H1 (cell line): ENCODE results near the gene NET1. TPM values are rescaled to one million over a fixed set of nuclear protein-coding genes. Genes with fewer than 3 reads are reported as not detected.

Experiments
- CTCF ChIA-PET: fragments of 300-600 bp; sonication (Branson Sonifier 250); formaldehyde crosslinking; loops from one replicate; lab custom pipeline; 2021; ENCODE audit not compliant: partially characterized antibody; lab: Charles Lee
- POLR2A ChIA-PET: fragments of 300-600 bp; sonication (Branson Sonifier 250); formaldehyde crosslinking; loops from one replicate; lab custom pipeline; 2021; ENCODE audit warnings: inconsistent platforms; ENCODE audit not compliant: partially characterized antibody; lab: Charles Lee
- DNase-seq, 2 experiments: peaks; one replicate each; pipeline versions ENCODE4 v3.0.0 to v3.0.0-alpha.2; 2010 to 2022; ENCODE audit warnings: low spot score in 2 of 2, low read depth in 1 of 2, mixed read lengths in 1 of 2
- FAIRE-seq: peaks from 2 replicates; lab custom pipeline; 2011; peaks lifted over from hg19 to GRCh38; lab: Jason Lieb, UNC
- H2AFZ ChIP-seq: 2 replicates; pipeline ENCODE4 v1.8.1; 2012; ENCODE audit warnings: low read length, inconsistent platforms
- H2AK5ac ChIP-seq: 2 replicates; pipeline ENCODE4 v1.6.1; 2013; ENCODE audit warnings: low read depth, low read length
- H2BK120ac ChIP-seq: replicated peaks from 2 replicates; pipeline ENCODE3; 2013; ENCODE audit warnings: low read depth, low read length, inconsistent platforms
- H2BK12ac ChIP-seq: 2 replicates; pipeline ENCODE4 v1.6.1; 2013; ENCODE audit warnings: low read depth, low read length
- H2BK15ac ChIP-seq: 2 replicates; pipeline ENCODE4 v1.6.1; 2013; ENCODE audit warnings: low read length
- H2BK20ac ChIP-seq: 2 replicates; pipeline ENCODE4 v1.6.1; 2013; ENCODE audit warnings: low read length
- H2BK5ac ChIP-seq: 2 replicates; pipeline ENCODE4 v1.6.1; 2013; ENCODE audit warnings: low read depth, low read length
- H3K14ac ChIP-seq: 2 replicates; pipeline ENCODE4 v1.6.1; 2013; ENCODE audit warnings: inconsistent platforms; ENCODE audit not compliant: insufficient read length
- H3K18ac ChIP-seq: 2 replicates; pipeline ENCODE4 v1.6.1; 2013; ENCODE audit warnings: low read length; ENCODE audit errors: extremely low read depth
- H3K23ac ChIP-seq: 2 replicates; pipeline ENCODE4 v1.6.1; 2013; ENCODE audit warnings: inconsistent platforms; ENCODE audit not compliant: insufficient read length
- H3K23me2 ChIP-seq: 2 replicates; pipeline ENCODE4 v1.6.1; 2013; ENCODE audit warnings: low read depth, low read length
- H3K27ac ChIP-seq: 2 replicates; pipeline ENCODE4 v1.6.1; 2011; ENCODE audit warnings: low read depth, low read length, inconsistent platforms
- H3K27me3 ChIP-seq, 4 experiments: replicated peaks in 1 of 4; 1 replicate in 1 of 4; 2 replicates in 3 of 4; pipeline versions ENCODE4 v1.6.1 to v1.8.1; 2011 to 2013; ENCODE audit warnings: low read length in 3 of 4, mild to moderate bottlenecking in 3 of 4, inconsistent platforms in 2 of 4, mixed read lengths in 2 of 4, moderate library complexity in 1 of 4; ENCODE audit not compliant: control insufficient read depth in 3 of 4, insufficient read depth in 3 of 4; ENCODE audit errors: extremely low read depth in 1 of 4
- H3K36me3 ChIP-seq, 4 experiments: 2 replicates each; pipeline versions ENCODE4 v1.6.1 to v1.8.1; 2011 to 2013; ENCODE audit warnings: mild to moderate bottlenecking in 4 of 4, low read length in 3 of 4, moderate library complexity in 2 of 4, control low read depth in 1 of 4, inconsistent platforms in 1 of 4; ENCODE audit not compliant: insufficient read depth in 4 of 4, control insufficient read depth in 2 of 4
- H3K4ac ChIP-seq: replicated peaks from 2 replicates; pipeline ENCODE3; 2013; ENCODE audit warnings: low read length, low read depth, mixed read lengths, inconsistent platforms; ENCODE audit not compliant: insufficient read length
- H3K4me1 ChIP-seq, 4 experiments: replicated peaks in 1 of 4; 1 replicate in 1 of 4; 2 replicates in 3 of 4; pipeline versions ENCODE4 v1.6.1 to v1.8.1; 2011 to 2013; ENCODE audit warnings: low read length in 3 of 4, inconsistent platforms in 2 of 4, mixed read lengths in 1 of 4; ENCODE audit not compliant: insufficient read depth in 4 of 4, control insufficient read depth in 3 of 4
- H3K4me2 ChIP-seq, 2 experiments: 2 replicates each; pipeline versions ENCODE4 v1.6.1 to v1.8.1; 2011 to 2013; ENCODE audit warnings: low read depth in 2 of 2, low read length in 2 of 2, control low read depth in 1 of 2, inconsistent platforms in 1 of 2, mild to moderate bottlenecking in 1 of 2; ENCODE audit not compliant: insufficient read depth in 1 of 2
- H3K4me3 ChIP-seq, 4 experiments: fragments of 200-600, 300-600 bp in 1 of 4; sonication (generic), shearing (Covaris generic), sonication (Bioruptor Twin) in 1 of 4; 2 replicates each; pipeline versions ENCODE4 v1.5.1 to v1.8.1; 2011 to 2016; ENCODE audit warnings: low read length in 4 of 4, low read depth in 3 of 4, control low read depth in 2 of 4, inconsistent platforms in 2 of 4, mild to moderate bottlenecking in 2 of 4, mixed read lengths in 1 of 4, moderate library complexity in 1 of 4; ENCODE audit not compliant: insufficient read depth in 2 of 4; ENCODE audit errors: extremely low read depth in 1 of 4
- H3K56ac ChIP-seq: replicated peaks from 2 replicates; pipeline ENCODE3; 2013; ENCODE audit warnings: low read depth, mild to moderate bottlenecking, mixed read lengths, low read length, inconsistent platforms; ENCODE audit not compliant: insufficient read length
- H3K79me1 ChIP-seq: 2 replicates; pipeline ENCODE4 v1.6.1; 2013; ENCODE audit warnings: low read depth, low read length, control low read depth
- H3K79me2 ChIP-seq, 2 experiments: 2 replicates each; pipeline versions ENCODE4 v1.6.1 to v1.8.1; 2012 to 2013; ENCODE audit warnings: low read length in 2 of 2, mild to moderate bottlenecking in 2 of 2, inconsistent platforms in 1 of 2; ENCODE audit not compliant: insufficient read depth in 2 of 2, control insufficient read depth in 1 of 2
- H3K9ac ChIP-seq, 4 experiments: replicated peaks in 1 of 4; 1 replicate in 1 of 4; 2 replicates in 3 of 4; pipeline versions ENCODE4 v1.6.1 to v1.8.1; 2011 to 2013; ENCODE audit warnings: low read depth in 3 of 4, low read length in 3 of 4, control low read depth in 2 of 4, mild to moderate bottlenecking in 2 of 4, moderate library complexity in 2 of 4, inconsistent platforms in 1 of 4; ENCODE audit errors: extremely low read depth in 1 of 4
- H3K9me3 ChIP-seq, 2 experiments: 2 replicates each; pipeline versions ENCODE4 v1.6.1 to v1.8.1; 2012 to 2013; ENCODE audit warnings: mild to moderate bottlenecking in 2 of 2, moderate library complexity in 2 of 2, control low read depth in 1 of 2, inconsistent platforms in 1 of 2, low read depth in 1 of 2, low read length in 1 of 2, mixed read lengths in 1 of 2; ENCODE audit not compliant: insufficient read depth in 2 of 2
- H4K20me1 ChIP-seq, 2 experiments: replicated peaks in 1 of 2; 2 replicates each; pipeline versions ENCODE3 to v1.8.1; 2011 to 2013; ENCODE audit warnings: inconsistent platforms in 2 of 2, low read length in 2 of 2, mild to moderate bottlenecking in 1 of 2; ENCODE audit not compliant: insufficient read depth in 2 of 2, control insufficient read depth in 1 of 2
- H4K5ac ChIP-seq: 2 replicates; pipeline ENCODE4 v1.6.1; 2013; ENCODE audit warnings: low read length, low read depth, mixed read lengths, inconsistent platforms; ENCODE audit not compliant: insufficient read length
- H4K8ac ChIP-seq: 2 replicates; pipeline ENCODE4 v1.8.0; 2013; ENCODE audit warnings: mild to moderate bottlenecking, moderate library complexity, low read length, inconsistent platforms; ENCODE audit not compliant: insufficient read depth; ENCODE audit errors: extremely low read depth
- H4K91ac ChIP-seq: replicated peaks from 2 replicates; pipeline ENCODE3; 2013; ENCODE audit warnings: low read length, mixed read lengths, inconsistent platforms; ENCODE audit not compliant: insufficient read length
- BCL11A ChIP-seq, 2 experiments: IDR thresholded peaks; one replicate each; pipeline ENCODE4 v1.6.1; 2011; ENCODE audit warnings: low read depth in 2 of 2, low read length in 2 of 2, mild to moderate bottlenecking in 2 of 2
- CBX5 ChIP-seq: fragments of 300-800, 300-1000 bp; sonication (generic); IDR thresholded peaks from 2 replicates; pipeline ENCODE4 v1.7.1; 2016; ENCODE audit warnings: antibody characterized with exemption, low read length, low read depth
- CBX8 ChIP-seq: fragments of 300-800, 300-1000 bp; sonication (generic); IDR thresholded peaks from 2 replicates; pipeline ENCODE4 v1.7.1; 2016; ENCODE audit warnings: low read depth, low read length, borderline replicate concordance
- CREB1 ChIP-seq: IDR thresholded peaks from 2 replicates; pipeline ENCODE4 v1.6.1; 2012; ENCODE audit warnings: inconsistent platforms
- FOSL1 ChIP-seq: IDR thresholded peaks from 2 replicates; pipeline ENCODE4 v1.6.1; 2011; ENCODE audit warnings: mild to moderate bottlenecking, low read depth, low read length, moderate library complexity; ENCODE audit not compliant: insufficient read depth
- NANOG ChIP-seq: IDR thresholded peaks from 2 replicates; pipeline ENCODE4 v1.6.1; 2011; ENCODE audit warnings: low read length, low read depth, mild to moderate bottlenecking, inconsistent platforms; ENCODE audit not compliant: insufficient read depth, poor library complexity, severe bottlenecking
- POLR2AphosphoS5 ChIP-seq: IDR thresholded peaks from 2 replicates; pipeline ENCODE4 v1.6.1; 2011; ENCODE audit warnings: low read depth, low read length
- RXRA ChIP-seq: IDR thresholded peaks from 2 replicates; pipeline ENCODE4 v1.6.1; 2011; ENCODE audit warnings: low read depth, mild to moderate bottlenecking, low read length, moderate library complexity; ENCODE audit not compliant: insufficient read depth
- SIRT6 ChIP-seq: IDR thresholded peaks from one replicate; pipeline ENCODE4 v1.7.1; 2012; ENCODE audit warnings: low read length, inconsistent platforms
- SRF ChIP-seq: IDR thresholded peaks from 2 replicates; pipeline ENCODE4 v1.6.1; 2011; ENCODE audit warnings: mild to moderate bottlenecking, low read depth, low read length, moderate library complexity
- YY1 ChIP-seq: IDR thresholded peaks from 2 replicates; pipeline ENCODE4 v1.6.1; 2011; ENCODE audit warnings: low read depth, mild to moderate bottlenecking, low read length
- ZNF274 ChIP-seq: IDR thresholded peaks from 2 replicates; pipeline ENCODE4 v1.7.0; 2012; ENCODE audit warnings: low read length, borderline replicate concordance; ENCODE audit errors: extremely low read depth
- WGBS, 2 experiments: shearing (Covaris generic) in 1 of 2; methylation state at CpG; one replicate each; pipeline versions ENCODE4 v1.1.6 to v1.1.7; 2013 to 2015; ENCODE audit warnings: low lambda C conversion rate in 2 of 2, mixed read lengths in 2 of 2, inconsistent platforms in 1 of 2, low coverage in 1 of 2, missing lambda C conversion rate in 1 of 2; ENCODE audit not compliant: insufficient replicate concordance in 2 of 2, insufficient coverage in 1 of 2, insufficient read length in 1 of 2; ENCODE audit errors: extremely low coverage in 1 of 2, missing lambda C conversion rate in 1 of 2; 5-methylcytosine and 5-hydroxymethylcytosine counted together
- polyA plus RNA-seq, 7 experiments: library from polyadenylated mRNA; depleted of rRNA in 3 of 7; stranded (reverse) in 5 of 7; unstranded in 2 of 7; fragments of >200 nt in 5 of 7; fragments of 200-250 nt in 2 of 7; gene quantifications; 1 replicate in 5 of 7; 2 replicates in 1 of 7; 4 replicates in 1 of 7; pipeline versions ENCODE4 v1.2.1 to v1.2.3, GENCODE V29; 2011 to 2013; ENCODE audit warnings: missing spikeins in 2 of 7, mixed read lengths in 2 of 7
- total RNA-seq: library from RNA; stranded (reverse); fragmentation: NEBNext Ultra II Directional; extraction: Animal tissue kit (Norgen Biotek cat#: 25700); gene quantifications from 2 replicates; pipeline ENCODE4 v1.2.1, GENCODE V29; 2021

NET1 gene
- total and polyA plus RNA-seq, 2 of the 8 experiments (the other 6 are each of a cell fraction or from before 2014, with no cell fraction given): 21.5 to 117 TPM

GRCh38 chr10:5466451-5467206 lies 54.3 kb downstream of the NET1 start:
- ChIA-PET CTCF (interaction anchor here (0.8 to 2.2 kb wide), 6 partner anchors 11 to 156 kb away, joined by 3 to 9 read pairs (median 4); partner anchors contain the start of gene CALML5), POLR2A (interaction anchor here (0.7 to 4.8 kb wide), 10 partner anchors 11 to 40 kb away, joined by 3 to 44 read pairs (median 6); no protein-coding TSS in a partner anchor)
- H3K23me2 ChIP-seq: peaks cover 8% of the 10 kb centered on the region; the same call in 1 of the 2 replicates
- FAIRE-seq (no peak), DNase-seq (peak; percentile 71 to 72)
- H3K79me2 ChIP-seq: no peaks in the 10 kb centered on the region
- H3K14ac ChIP-seq: no peak overlapping the region
- peak overlapping the region; percentile 67; the same call in 1 of the 2 replicates for H2AK5ac ChIP-seq
- peak overlapping the region; percentile 56 for H4K91ac ChIP-seq
- peak overlapping the region; percentile 98 for H2BK12ac ChIP-seq
- no peaks in the 10 kb centered on the region; a peak in 1 of 8 replicates for H3K36me3 ChIP-seq
- H4K5ac ChIP-seq: peak overlapping the region; percentile 56
- peak overlapping the region; percentile 46 to 71 for H3K4me2 ChIP-seq
- H3K9me3 ChIP-seq: peaks cover 17 to 22% of the 10 kb centered on the region in 2 experiments
- H3K27me3 ChIP-seq: peaks cover 0 to 4% (median 0%) of the 10 kb centered on the region in 4 experiments; a peak in 1 of 7 replicates
- H2BK15ac ChIP-seq: peak overlapping the region; percentile 61; the same call in 1 of the 2 replicates
- no peaks in the 10 kb centered on the region for H4K20me1 ChIP-seq
- H3K23ac ChIP-seq: no peak overlapping the region
- H4K8ac ChIP-seq: peak overlapping the region; percentile 91; the same call in 1 of the 2 replicates
- peak overlapping the region; percentile 44 for H2BK120ac ChIP-seq
- H3K9ac ChIP-seq: peak overlapping the region in 3 of 4 experiments; percentile 46 to 69 (median 57); a peak in 4 of 7 replicates
- peak overlapping the region; percentile 8; the same call in 1 of the 2 replicates for H2AFZ ChIP-seq
- peak overlapping the region; percentile 72 for H3K4ac ChIP-seq
- H3K79me1 ChIP-seq: no peaks in the 10 kb centered on the region
- WGBS, 2 experiments: 44% methylated on average over 17 of the region's 18 CpGs; no CpG with 5 or more reads in 1 of the 2 experiments
- peak overlapping the region in 1 of 4 experiments; percentile 23; a peak in 1 of 8 replicates for H3K4me3 ChIP-seq
- H3K27ac ChIP-seq: peak overlapping the region; percentile 82
- peak overlapping the region; percentile 43 for H3K56ac ChIP-seq
- H3K18ac ChIP-seq: peak overlapping the region; percentile 99
- peak overlapping the region; percentile 100 for H2BK20ac ChIP-seq
- H3K4me1 ChIP-seq: peaks cover 8 to 18% (median 14%) of the 10 kb centered on the region in 4 experiments
- peak overlapping the region; percentile 96 for H2BK5ac ChIP-seq
- no peak for TF ChIP-seq FOSL1
- no peak for TF ChIP-seq CBX8
- no peak for TF ChIP-seq SRF
- no peak for TF ChIP-seq NANOG
- no peak for TF ChIP-seq CBX5
- TF ChIP-seq YY1: no peak
- TF ChIP-seq ZNF274: no peak
- TF ChIP-seq CREB1: 0 out of 2 replicates have a peak, but pooled peaks have one; percentile 14
- no peak for TF ChIP-seq BCL11A (IDR thresholded peaks at IDR 0.05; ENCODE audit: low read depth in 2 of 2, low read length in 2 of 2)
- no peak for TF ChIP-seq SIRT6
- no peak for TF ChIP-seq RXRA
- peak; percentile 57; the same call in 1 of the 2 replicates for TF ChIP-seq POLR2AphosphoS5
